ENCODE data around the gene CCDC170. TPM values are rescaled to one million over a fixed set of nuclear protein-coding genes. Genes with fewer than 3 reads are reported as not detected.

The CCDC170 gene
- total and polyA plus RNA-seq, 4 donors, result 0.37 to 0.59 (median 0.45) TPM

DNA sequence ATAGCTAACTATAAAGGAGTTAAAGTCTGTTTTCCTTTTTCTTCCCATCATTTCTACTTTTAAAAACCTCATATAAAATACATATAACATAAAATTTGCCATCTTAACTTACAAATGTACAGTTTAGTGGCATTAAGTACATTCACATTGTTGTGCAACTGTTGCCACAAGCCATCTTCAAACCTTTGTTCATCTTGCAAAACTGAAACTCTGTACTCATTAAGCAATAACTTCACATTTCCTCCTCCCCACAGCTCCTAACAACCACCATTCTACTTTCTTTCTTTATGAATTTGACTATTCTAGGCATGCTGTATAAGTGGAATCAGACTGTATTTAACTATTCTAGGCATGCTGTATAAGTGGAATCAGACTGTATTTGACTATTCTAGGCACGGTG, 4.5 kb downstream of the CCDC170 start (continued):
- TF ChIP-seq, protein P1, sequence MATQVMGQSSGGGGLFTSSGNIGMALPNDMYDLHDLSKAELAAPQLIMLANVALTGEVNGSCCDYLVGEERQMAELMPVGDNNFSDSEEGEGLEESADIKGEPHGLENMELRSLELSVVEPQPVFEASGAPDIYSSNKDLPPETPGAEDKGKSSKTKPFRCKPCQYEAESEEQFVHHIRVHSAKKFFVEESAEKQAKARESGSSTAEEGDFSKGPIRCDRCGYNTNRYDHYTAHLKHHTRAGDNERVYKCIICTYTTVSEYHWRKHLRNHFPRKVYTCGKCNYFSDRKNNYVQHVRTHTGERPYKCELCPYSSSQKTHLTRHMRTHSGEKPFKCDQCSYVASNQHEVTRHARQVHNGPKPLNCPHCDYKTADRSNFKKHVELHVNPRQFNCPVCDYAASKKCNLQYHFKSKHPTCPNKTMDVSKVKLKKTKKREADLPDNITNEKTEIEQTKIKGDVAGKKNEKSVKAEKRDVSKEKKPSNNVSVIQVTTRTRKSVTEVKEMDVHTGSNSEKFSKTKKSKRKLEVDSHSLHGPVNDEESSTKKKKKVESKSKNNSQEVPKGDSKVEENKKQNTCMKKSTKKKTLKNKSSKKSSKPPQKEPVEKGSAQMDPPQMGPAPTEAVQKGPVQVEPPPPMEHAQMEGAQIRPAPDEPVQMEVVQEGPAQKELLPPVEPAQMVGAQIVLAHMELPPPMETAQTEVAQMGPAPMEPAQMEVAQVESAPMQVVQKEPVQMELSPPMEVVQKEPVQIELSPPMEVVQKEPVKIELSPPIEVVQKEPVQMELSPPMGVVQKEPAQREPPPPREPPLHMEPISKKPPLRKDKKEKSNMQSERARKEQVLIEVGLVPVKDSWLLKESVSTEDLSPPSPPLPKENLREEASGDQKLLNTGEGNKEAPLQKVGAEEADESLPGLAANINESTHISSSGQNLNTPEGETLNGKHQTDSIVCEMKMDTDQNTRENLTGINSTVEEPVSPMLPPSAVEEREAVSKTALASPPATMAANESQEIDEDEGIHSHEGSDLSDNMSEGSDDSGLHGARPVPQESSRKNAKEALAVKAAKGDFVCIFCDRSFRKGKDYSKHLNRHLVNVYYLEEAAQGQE (IDR thresholded peaks at IDR 0.05), result peak; percentile 37
- peak; percentile 38 to 39 for TF ChIP-seq RAD21 (IDR thresholded peaks at IDR 0.05)
- TF ChIP-seq HNF4G (IDR thresholded peaks at IDR 0.05), result peak; percentile 57
- peak; percentile 86 to 94 for TF ChIP-seq HNF4A (conservative IDR thresholded peaks at IDR 0.05)
- peak; percentile 20 for TF ChIP-seq SP1 (IDR thresholded peaks at IDR 0.05)

DNA sequence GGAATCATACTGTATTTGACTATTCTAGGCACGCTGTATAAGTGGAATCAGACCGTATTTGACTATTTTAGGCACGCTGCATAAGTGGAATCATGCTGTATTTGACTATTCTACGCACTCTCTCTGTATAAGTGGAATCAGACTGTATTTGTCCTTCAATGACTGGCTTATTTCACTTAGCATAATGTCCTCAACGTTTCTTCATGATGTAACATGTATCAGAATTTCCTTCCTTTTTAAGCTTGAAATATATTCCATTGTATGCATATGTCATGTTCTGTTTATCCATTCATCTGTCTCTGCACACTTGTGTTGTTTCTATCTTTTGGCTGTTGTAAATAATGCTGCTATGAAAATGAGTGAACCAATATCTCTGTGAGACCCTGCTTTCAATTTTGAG, 5.7 kb downstream of the CCDC170 start:
- H3K9ac ChIP-seq (ENCODE audit: low read depth in 1 of 2, low read length in 2 of 2), result no peak overlapping the region
- H3K36me3 ChIP-seq (ENCODE audit: control insufficient read depth in 4 of 4, insufficient read depth in 3 of 4, low read depth in 1 of 4, low read length in 3 of 4), result no peaks in the 10 kb centered on the region
- no peaks in the 10 kb centered on the region for H3K27me3 ChIP-seq (ENCODE audit: control insufficient read depth in 4 of 4, insufficient read depth in 4 of 4, low read length in 3 of 4)
- TF ChIP-seq HNF4A (conservative IDR thresholded peaks at IDR 0.05) (no peak), FOXA2 (IDR thresholded peaks at IDR 0.05) (no peak), SP1 (IDR thresholded peaks at IDR 0.05) (no peak), RXRA (IDR thresholded peaks at IDR 0.05) (no peak), FOXA1 (IDR thresholded peaks at IDR 0.05) (no peak), GABPA (IDR thresholded peaks at IDR 0.05 in 1 of 2, conservative IDR thresholded peaks at IDR 0.05 in 1 of 2) (no peak), JUND (IDR thresholded peaks at IDR 0.05) (no peak), YY1 (IDR thresholded peaks at IDR 0.05) (no peak), TAF1 (conservative IDR thresholded peaks at IDR 0.05) (no peak), EGR1 (IDR thresholded peaks at IDR 0.05; ENCODE audit: low read depth in 2 of 2) (no peak)
- TF ChIP-seq, protein P2, sequence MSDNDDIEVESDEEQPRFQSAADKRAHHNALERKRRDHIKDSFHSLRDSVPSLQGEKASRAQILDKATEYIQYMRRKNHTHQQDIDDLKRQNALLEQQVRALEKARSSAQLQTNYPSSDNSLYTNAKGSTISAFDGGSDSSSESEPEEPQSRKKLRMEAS (IDR thresholded peaks at IDR 0.05), result no peak
- TF ChIP-seq, protein P1 (IDR thresholded peaks at IDR 0.05), result no peak
- 68% methylated on average over 5 of the region's 5 CpGs for WGBS
- no peak overlapping the region for H3K27ac ChIP-seq (ENCODE audit: low read depth in 1 of 2, low read length in 2 of 2)
- no peak for DNase-seq (ENCODE audit: low spot score)
- H3K4me1 ChIP-seq (ENCODE audit: control insufficient read depth in 4 of 4, insufficient read depth in 4 of 4, low read length in 3 of 4), result peaks cover 0 to 12% (median 10%) of the 10 kb centered on the region in 4 donors
- H3K9me3 ChIP-seq (ENCODE audit: control insufficient read depth in 4 of 4, low read length in 3 of 4), result no peaks in the 10 kb centered on the region
- H3K4me3 ChIP-seq (ENCODE audit: low read depth in 1 of 3, low read length in 3 of 3), result no peak overlapping the region
